Nephron (organoid): ENCODE measurements around the gene F2RL1.

Experiments
- H3K27ac Mint-ChIP-seq, 3 experiments: 2 replicates each; pipeline ENCODE4 v1.8.0; 2020; ENCODE audit warnings: mixed read lengths in 3 of 3, mild to moderate bottlenecking in 2 of 3, moderate library complexity in 1 of 3
- H3K27me3 Mint-ChIP-seq: 2 replicates; pipeline ENCODE4 v1.8.0; 2021; ENCODE audit warnings: low read depth, mild to moderate bottlenecking, moderate library complexity, mixed read lengths
- H3K36me3 Mint-ChIP-seq: 2 replicates; pipeline ENCODE4 v1.8.0; 2020; ENCODE audit warnings: low read depth, mixed read lengths
- H3K4me1 Mint-ChIP-seq: 2 replicates; pipeline ENCODE4 v1.8.0; 2020; ENCODE audit warnings: mixed read lengths
- H3K4me3 Mint-ChIP-seq, 3 experiments: 2 replicates each; pipeline ENCODE4 v1.8.0; 2020; ENCODE audit warnings: mild to moderate bottlenecking in 3 of 3, mixed read lengths in 3 of 3, moderate library complexity in 2 of 3
- H3K9me3 Mint-ChIP-seq: 2 replicates; pipeline ENCODE4 v1.8.0; 2020; ENCODE audit warnings: mixed read lengths
- CTCF ChIP-seq, 3 experiments: fragments of 200-600 bp; sonication (generic); IDR thresholded peaks; one replicate each; pipeline ENCODE4 v1.5.0; 2021; ENCODE audit warnings: antibody characterized with exemption in 3 of 3; ENCODE audit not compliant: unreplicated experiment in 3 of 3

Gene F2RL1

DNA sequence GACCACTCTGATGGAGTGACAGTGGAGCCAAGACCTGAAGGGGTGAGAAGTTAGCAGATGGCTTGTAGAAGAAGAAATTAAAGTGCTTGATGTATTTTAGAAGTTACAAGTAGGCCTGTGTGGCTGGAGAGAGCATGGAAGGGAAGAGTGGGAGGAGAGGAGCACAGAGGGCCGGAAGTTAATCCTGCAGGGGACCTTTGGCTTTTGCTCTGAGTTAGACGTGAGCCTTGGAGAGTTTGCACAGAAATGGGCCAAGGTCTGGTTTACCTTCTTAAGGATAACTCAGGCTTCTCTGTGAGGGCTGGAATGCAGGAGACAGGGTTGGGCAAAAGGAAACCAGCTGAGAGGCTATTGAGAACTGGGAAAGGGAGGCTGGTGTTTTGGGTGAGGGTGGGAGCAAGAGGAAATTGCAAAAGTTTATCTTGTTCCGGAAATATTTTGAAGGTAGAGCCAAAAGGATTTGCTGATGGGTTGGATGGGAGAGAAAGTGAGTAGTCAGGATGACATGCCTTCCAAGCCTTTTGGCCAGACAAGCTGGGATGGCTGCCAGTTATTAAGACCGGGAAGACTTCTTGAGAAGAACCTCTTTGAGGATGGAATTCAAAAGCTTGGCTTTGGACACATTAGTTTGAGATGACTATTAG, 17.5 kb upstream of the F2RL1 start:
- Mint-ChIP-seq H3K9me3 (no peaks in the 10 kb centered on the region), H3K4me3 (no peak overlapping the region), H3K27me3 (peaks cover 10% of the 10 kb centered on the region), H3K36me3 (no peaks in the 10 kb centered on the region), H3K27ac (peak overlapping the region in 2 of 3 experiments; percentile 20), H3K4me1 (peaks cover 20% of the 10 kb centered on the region)
- no peak for TF ChIP-seq CTCF (IDR thresholded peaks at IDR 0.05; ENCODE audit: unreplicated experiment in 3 of 3)

DNA sequence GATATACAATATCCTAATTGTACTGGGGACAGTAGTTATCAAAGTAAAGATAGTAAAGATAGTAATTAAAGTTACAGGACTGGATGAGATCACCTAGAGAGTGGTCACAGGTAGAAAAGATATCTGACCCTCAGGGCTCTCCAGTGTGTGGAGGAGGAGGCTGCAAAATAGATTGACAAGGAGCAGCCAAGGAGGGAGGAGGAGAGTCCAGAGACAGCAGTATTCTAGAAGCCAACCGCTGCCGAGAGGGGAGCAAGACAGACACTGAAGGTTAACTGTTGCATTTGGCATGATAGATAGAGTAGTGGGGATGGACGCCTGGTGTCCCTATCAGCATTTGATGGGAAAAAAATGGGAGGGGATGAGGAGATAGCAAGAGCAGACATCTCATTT, 17.0 kb upstream of the F2RL1 start:
- Mint-ChIP-seq H3K27me3 (peaks cover 13% of the 10 kb centered on the region), H3K9me3 (no peaks in the 10 kb centered on the region), H3K4me3 (no peak overlapping the region), H3K27ac (peak overlapping the region in 2 of 3 experiments; percentile 20), H3K36me3 (no peaks in the 10 kb centered on the region), H3K4me1 (peaks cover 23% of the 10 kb centered on the region)
- no peak for TF ChIP-seq CTCF (IDR thresholded peaks at IDR 0.05; ENCODE audit: unreplicated experiment in 3 of 3)

DNA sequence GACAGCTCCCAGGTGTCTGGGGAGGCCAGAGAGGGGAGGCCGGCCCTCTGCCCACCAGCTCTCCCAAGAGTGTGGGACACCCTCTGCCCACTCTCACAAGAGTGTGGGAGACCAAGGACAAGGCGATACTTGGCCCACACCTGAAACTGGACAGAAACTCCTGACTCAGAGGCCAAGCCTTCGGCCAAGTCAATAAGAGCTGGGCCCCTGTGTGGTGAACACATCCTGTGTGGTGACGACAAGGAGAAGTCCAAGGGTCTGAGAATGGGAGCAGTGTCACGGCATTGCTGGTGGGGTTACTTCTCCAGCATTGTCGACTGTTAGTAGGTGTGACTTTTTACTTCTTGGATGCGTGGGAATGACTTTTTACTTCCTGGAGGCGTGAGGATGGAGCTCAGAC, 14.6 kb upstream of the F2RL1 start:
- Mint-ChIP-seq H3K4me3 (no peak overlapping the region), H3K36me3 (no peaks in the 10 kb centered on the region), H3K4me1 (peaks cover 37% of the 10 kb centered on the region), H3K27me3 (peaks cover 22% of the 10 kb centered on the region), H3K9me3 (no peaks in the 10 kb centered on the region), H3K27ac (no peak overlapping the region)
- TF ChIP-seq CTCF (IDR thresholded peaks at IDR 0.05; ENCODE audit: unreplicated experiment in 3 of 3): no peak

DNA sequence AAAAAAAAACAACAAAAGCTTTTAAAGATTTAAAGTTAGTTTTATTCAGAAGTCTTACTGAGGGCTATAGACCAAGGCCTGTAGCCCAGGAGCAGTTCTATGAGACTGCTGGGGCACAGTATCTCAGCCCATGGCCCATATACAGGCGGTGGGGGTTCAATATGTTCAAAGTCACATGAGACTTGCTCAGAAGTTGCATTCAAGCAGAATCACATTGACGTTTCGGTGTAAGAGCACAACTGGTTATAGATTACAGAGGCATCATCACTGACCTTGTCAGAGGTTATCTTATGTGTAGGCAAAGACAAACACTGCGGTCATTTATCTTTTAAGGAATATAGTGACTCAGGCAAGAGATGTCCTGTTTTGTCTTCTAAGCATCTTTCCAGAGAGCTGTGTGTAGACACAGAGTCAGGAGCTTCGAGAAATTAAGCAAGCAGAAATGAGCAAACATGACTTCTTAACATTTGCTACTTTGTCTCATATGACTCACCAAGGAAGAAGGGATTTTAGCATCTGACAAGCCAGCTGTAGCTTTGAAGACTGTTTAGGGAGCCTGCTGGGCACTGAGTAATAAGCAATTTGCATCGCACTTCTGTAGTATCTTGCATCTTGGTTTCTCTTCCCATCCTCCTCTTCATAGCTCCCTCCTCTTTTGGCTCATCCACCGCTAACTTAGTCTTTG, 12.9 kb upstream of the F2RL1 start:
- H3K4me1 Mint-ChIP-seq: peaks cover 34% of the 10 kb centered on the region
- H3K36me3 Mint-ChIP-seq: peaks cover 3% of the 10 kb centered on the region
- H3K27ac Mint-ChIP-seq: peak overlapping the region; percentile 38 to 62 (median 53)
- TF ChIP-seq CTCF (IDR thresholded peaks at IDR 0.05; ENCODE audit: unreplicated experiment in 3 of 3): no peak
- H3K4me3 Mint-ChIP-seq: peak overlapping the region in 1 of 3 experiments; percentile 9
- peaks cover 4% of the 10 kb centered on the region for H3K9me3 Mint-ChIP-seq
- peaks cover 25% of the 10 kb centered on the region for H3K27me3 Mint-ChIP-seq

GRCh38 chr5:76807296-76807695, 11.5 kb upstream of the F2RL1 start:
- H3K4me1 Mint-ChIP-seq: peaks cover 24% of the 10 kb centered on the region
- H3K27ac Mint-ChIP-seq: peak overlapping the region; percentile 36 to 86 (median 40)
- no peak for TF ChIP-seq CTCF (IDR thresholded peaks at IDR 0.05; ENCODE audit: unreplicated experiment in 3 of 3)
- peaks cover 7% of the 10 kb centered on the region for H3K9me3 Mint-ChIP-seq
- H3K36me3 Mint-ChIP-seq: peaks cover 3% of the 10 kb centered on the region
- peaks cover 25% of the 10 kb centered on the region for H3K27me3 Mint-ChIP-seq
- no peak overlapping the region for H3K4me3 Mint-ChIP-seq
